ENCODE results near the gene AHRR. TPM values are rescaled to one million over a fixed set of nuclear protein-coding genes. Genes with fewer than 3 reads are reported as not detected.
"Not testable (repeated sequence)": the region's sequence is repeated elsewhere in the genome, so short reads cannot be mapped to it uniquely, and the experiment has no call there.

AHRR gene
- 8.8 and 31.9 TPM in 2 replicates for total RNA-seq (ENCODE audit: low replicate concordance)

- peak; percentile 58 for TF ChIP-seq CTCF (IDR thresholded peaks at IDR 0.05; ENCODE audit: insufficient read depth, low read length)
- peak within 1 kb of the TSS; percentile 79 for H3K4me3 ChIP-seq (ENCODE audit: low read depth, low read length)
- peak; percentile 55 for DNase-seq (ENCODE audit: low read depth)
Observed at GRCh38 chr5:321230-321725, at the start of gene AHRR. TSS of gene AHRR (plus strand) at chr5:321714. CDS start at chr5:343903, 22,189 bp downstream.

- peak overlapping the region; percentile 80 for H3K4me3 ChIP-seq (ENCODE audit: low read depth, low read length)
- DNase-seq (ENCODE audit: low read depth), result not testable (repeated sequence)
Observed at GRCh38 chr5:271828-272167, 49.7 kb upstream of the AHRR start.

GRCh38 chr5:273091-273490 is 48.4 kb upstream of the AHRR start:
- H3K4me3 ChIP-seq (ENCODE audit: low read depth, low read length), result peak overlapping the region; percentile 40
- not testable (repeated sequence) for DNase-seq (ENCODE audit: low read depth)

- DNase-seq (ENCODE audit: low read depth), result not testable (repeated sequence)
- H3K4me3 ChIP-seq (ENCODE audit: low read depth, low read length), result peak overlapping the region; percentile 40
Observed at GRCh38 chr5:273491-273890, 48.0 kb upstream of the AHRR start.

GRCh38 chr5:274346-274745 is 47.2 kb upstream of the AHRR start:
- not testable (repeated sequence) for H3K4me3 ChIP-seq (ENCODE audit: low read depth, low read length); DNase-seq (ENCODE audit: low read depth)

GRCh38 chr5:278646-279045 is 42.9 kb upstream of the AHRR start:
- no peak for DNase-seq (ENCODE audit: low read depth)
- no peak for TF ChIP-seq CTCF (IDR thresholded peaks at IDR 0.05; ENCODE audit: insufficient read depth, low read length)
- no peak overlapping the region for H3K4me3 ChIP-seq (ENCODE audit: low read depth, low read length)

- H3K4me3 ChIP-seq (ENCODE audit: low read depth, low read length); DNase-seq (ENCODE audit: low read depth): not testable (repeated sequence)
Observed at GRCh38 chr5:279051-279665, 42.4 kb upstream of the AHRR start.

- no peak for TF ChIP-seq CTCF (IDR thresholded peaks at IDR 0.05; ENCODE audit: insufficient read depth, low read length)
- DNase-seq (ENCODE audit: low read depth), result no peak
- H3K4me3 ChIP-seq (ENCODE audit: low read depth, low read length), result no peak overlapping the region
Observed at GRCh38 chr5:285991-286557, 35.4 kb upstream of the AHRR start.

- DNase-seq (ENCODE audit: low read depth); H3K4me3 ChIP-seq (ENCODE audit: low read depth, low read length): not testable (repeated sequence)
Observed at GRCh38 chr5:290200-290599, 31.3 kb upstream of the AHRR start.

GRCh38 chr5:291345-291744 is 30.2 kb upstream of the AHRR start:
- DNase-seq (ENCODE audit: low read depth); H3K4me3 ChIP-seq (ENCODE audit: low read depth, low read length): not testable (repeated sequence)

GRCh38 chr5:294788-295187 is 26.7 kb upstream of the AHRR start:
- DNase-seq (ENCODE audit: low read depth); H3K4me3 ChIP-seq (ENCODE audit: low read depth, low read length): not testable (repeated sequence)

- DNase-seq (ENCODE audit: low read depth); H3K4me3 ChIP-seq (ENCODE audit: low read depth, low read length): not testable (repeated sequence)
Observed at GRCh38 chr5:296207-296606, 25.3 kb upstream of the AHRR start.

GRCh38 chr5:296954-297353 is 24.6 kb upstream of the AHRR start:
- DNase-seq (ENCODE audit: low read depth), result peak; percentile 18

GRCh38 chr5:297448-297847 is 24.1 kb upstream of the AHRR start:
- DNase-seq (ENCODE audit: low read depth); H3K4me3 ChIP-seq (ENCODE audit: low read depth, low read length): not testable (repeated sequence)

More at GRCh38 chr5:296954-297353, 24.6 kb upstream of the AHRR start:
- H3K4me3 ChIP-seq (ENCODE audit: low read depth, low read length), result not testable (repeated sequence)

GRCh38 chr5:297991-298736 is 23.4 kb upstream of the AHRR start:
- H3K4me3 ChIP-seq (ENCODE audit: low read depth, low read length); DNase-seq (ENCODE audit: low read depth): not testable (repeated sequence)

All from fibroblast of the aortic adventitia (primary cell).